Lower lobe of right lung (tissue), 2 donors: Measurements from ENCODE around the gene TDRD7. TPM values are rescaled to one million over a fixed set of nuclear protein-coding genes. Genes with fewer than 3 reads are reported as not detected.

Experiments used
- ATAC-seq, 2 donors: fragments of 200-7000 bp; cut with Tn5 transposase; one replicate each; pipeline ENCODE4 v1.9.1; 2020 to 2022; ENCODE audit warnings: mild to moderate bottlenecking in 2 of 2, moderate library complexity in 2 of 2
- DNase-seq: peaks from one replicate; pipeline ENCODE4 v3.0.0-alpha.2; 2020
- H3K27ac ChIP-seq: fragments of 200-600 bp; one replicate; pipeline ENCODE4 v1.8.0; 2022
- H3K27me3 ChIP-seq: fragments of 200-600 bp; one replicate; pipeline ENCODE4 v1.8.0; 2022; ENCODE audit warnings: low read depth
- H3K36me3 ChIP-seq: fragments of 200-600 bp; one replicate; pipeline ENCODE4 v1.8.0; 2022; ENCODE audit warnings: mild to moderate bottlenecking
- H3K4me1 ChIP-seq: fragments of 200-600 bp; one replicate; pipeline ENCODE4 v1.8.0; 2022
- H3K4me3 ChIP-seq: fragments of 200-600 bp; one replicate; pipeline ENCODE4 v1.8.0; 2022; ENCODE audit warnings: mild to moderate bottlenecking
- H3K9me3 ChIP-seq: fragments of 200-600 bp; one replicate; pipeline ENCODE4 v1.8.0; 2022
- intact Hi-C: fragments of 100-400 bp; cut with DNase I; formaldehyde crosslinking; loops from one replicate; pipeline ENCODE4 v1.11.0; 2022
- total RNA-seq: library from RNA; stranded (reverse); fragmentation: NEBNext Ultra II Directional; extraction: Animal tissue kit (Norgen Biotek cat#: 25700); gene quantifications from one replicate; pipeline ENCODE4 v1.2.1, GENCODE V29; 2021
- TF ChIP-seq, protein P1 (sequence below): fragments of 200-600 bp; IDR thresholded peaks from one replicate; pipeline ENCODE4 v1.8.0; 2022; ENCODE audit warnings: antibody characterized with exemption, mild to moderate bottlenecking
- donor health status: DM: no; HTN: yes; CAD: no; lungs with severe emphysema.

The TDRD7 gene
- total RNA-seq, 1 donor from 2014 or later: 22.2 TPM

- TF ChIP-seq, protein P1, sequence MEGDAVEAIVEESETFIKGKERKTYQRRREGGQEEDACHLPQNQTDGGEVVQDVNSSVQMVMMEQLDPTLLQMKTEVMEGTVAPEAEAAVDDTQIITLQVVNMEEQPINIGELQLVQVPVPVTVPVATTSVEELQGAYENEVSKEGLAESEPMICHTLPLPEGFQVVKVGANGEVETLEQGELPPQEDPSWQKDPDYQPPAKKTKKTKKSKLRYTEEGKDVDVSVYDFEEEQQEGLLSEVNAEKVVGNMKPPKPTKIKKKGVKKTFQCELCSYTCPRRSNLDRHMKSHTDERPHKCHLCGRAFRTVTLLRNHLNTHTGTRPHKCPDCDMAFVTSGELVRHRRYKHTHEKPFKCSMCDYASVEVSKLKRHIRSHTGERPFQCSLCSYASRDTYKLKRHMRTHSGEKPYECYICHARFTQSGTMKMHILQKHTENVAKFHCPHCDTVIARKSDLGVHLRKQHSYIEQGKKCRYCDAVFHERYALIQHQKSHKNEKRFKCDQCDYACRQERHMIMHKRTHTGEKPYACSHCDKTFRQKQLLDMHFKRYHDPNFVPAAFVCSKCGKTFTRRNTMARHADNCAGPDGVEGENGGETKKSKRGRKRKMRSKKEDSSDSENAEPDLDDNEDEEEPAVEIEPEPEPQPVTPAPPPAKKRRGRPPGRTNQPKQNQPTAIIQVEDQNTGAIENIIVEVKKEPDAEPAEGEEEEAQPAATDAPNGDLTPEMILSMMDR: no peak
- no peak for ATAC-seq
- Histone ChIP-seq H3K27me3 (no peaks in the 10 kb centered on the region), H3K27ac (no peak overlapping the region), H3K36me3 (peaks cover 45% of the 10 kb centered on the region), H3K4me3 (no peak overlapping the region), H3K9me3 (no peaks in the 10 kb centered on the region), H3K4me1 (no peaks in the 10 kb centered on the region)
- no peak for DNase-seq
- intact Hi-C loops: no loop called here
These were observed 16.0 kb downstream of the TDRD7 start for GRCh38 chr9:97427885-97428284.

GRCh38 chr9:97430316-97431043 lies 18.6 kb downstream of the TDRD7 start:
- TF ChIP-seq, protein P1: no peak
- H3K36me3 ChIP-seq: peaks cover 62% of the 10 kb centered on the region

DNA sequence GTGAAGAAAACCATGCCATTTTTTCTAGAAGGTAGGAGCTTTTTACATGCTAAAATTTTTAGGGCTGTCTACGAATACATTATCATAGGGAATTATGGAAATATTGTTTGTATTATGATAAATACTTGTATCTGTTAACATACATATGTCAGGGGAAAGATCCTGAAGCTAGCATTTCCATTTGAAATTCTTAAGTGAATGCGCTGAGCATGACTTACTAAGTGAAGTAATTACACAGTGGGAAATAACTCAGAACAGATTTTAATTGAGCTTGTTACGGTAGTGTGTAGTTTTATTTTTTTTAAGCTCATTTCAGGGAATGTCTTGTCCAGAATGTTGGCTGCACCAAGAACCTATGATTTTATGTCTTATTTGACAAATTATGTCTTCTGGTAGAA lies 19.1 kb downstream of the TDRD7 start:
- Histone ChIP-seq H3K36me3 (peaks cover 62% of the 10 kb centered on the region), H3K4me1 (no peaks in the 10 kb centered on the region), H3K27ac (no peak overlapping the region), H3K27me3 (no peaks in the 10 kb centered on the region), H3K9me3 (no peaks in the 10 kb centered on the region), H3K4me3 (no peak overlapping the region)
- no peak for ATAC-seq
- TF ChIP-seq, protein P1: no peak
- DNase-seq: no peak
- intact Hi-C loops: no loop called here

More at GRCh38 chr9:97430316-97431043, 18.6 kb downstream of the TDRD7 start:
- no peak overlapping the region for H3K27ac ChIP-seq
- no peaks in the 10 kb centered on the region for H3K9me3 ChIP-seq
- DNase-seq (no peak), ATAC-seq (no peak)
- intact Hi-C loops: no loop called here
- no peaks in the 10 kb centered on the region for H3K4me1 ChIP-seq
- no peaks in the 10 kb centered on the region for H3K27me3 ChIP-seq
- H3K4me3 ChIP-seq: no peak overlapping the region

GRCh38 chr9:97431549-97432143 lies 19.8 kb downstream of the TDRD7 start:
- ATAC-seq: no peak
- H3K4me1 ChIP-seq: no peaks in the 10 kb centered on the region
- H3K36me3 ChIP-seq: peaks cover 62% of the 10 kb centered on the region
- TF ChIP-seq, protein P1: no peak
- H3K4me3 ChIP-seq: no peak overlapping the region
- no peak overlapping the region for H3K27ac ChIP-seq
- no peaks in the 10 kb centered on the region for H3K27me3 ChIP-seq
- no peaks in the 10 kb centered on the region for H3K9me3 ChIP-seq
- intact Hi-C loops: no loop called here
- no peak for DNase-seq

- Histone ChIP-seq H3K36me3 (peaks cover 45% of the 10 kb centered on the region), H3K4me3 (no peak overlapping the region), H3K27me3 (no peaks in the 10 kb centered on the region), H3K4me1 (no peaks in the 10 kb centered on the region), H3K9me3 (no peaks in the 10 kb centered on the region), H3K27ac (no peak overlapping the region)
- intact Hi-C loops: no loop called here
- DNase-seq (no peak), ATAC-seq (no peak)
- TF ChIP-seq, protein P1: no peak
These were observed 25.2 kb downstream of the TDRD7 start for GRCh38 chr9:97437051-97437600.
